HG02852 (cell line): ENCODE measurements around the gene KLRF1.

ENCODE experiments used
- ATAC-seq: cut with Tn5 transposase; IDR thresholded peaks from one replicate; pipeline ENCODE4 v1.9.1; 2021; ENCODE audit warnings: mild to moderate bottlenecking, moderate library complexity; ENCODE audit not compliant: unreplicated experiment

The KLRF1 gene

GRCh38 chr12:9808504-9808903, 18.8 kb upstream of the KLRF1 start:
- ATAC-seq = no peak

DNA sequence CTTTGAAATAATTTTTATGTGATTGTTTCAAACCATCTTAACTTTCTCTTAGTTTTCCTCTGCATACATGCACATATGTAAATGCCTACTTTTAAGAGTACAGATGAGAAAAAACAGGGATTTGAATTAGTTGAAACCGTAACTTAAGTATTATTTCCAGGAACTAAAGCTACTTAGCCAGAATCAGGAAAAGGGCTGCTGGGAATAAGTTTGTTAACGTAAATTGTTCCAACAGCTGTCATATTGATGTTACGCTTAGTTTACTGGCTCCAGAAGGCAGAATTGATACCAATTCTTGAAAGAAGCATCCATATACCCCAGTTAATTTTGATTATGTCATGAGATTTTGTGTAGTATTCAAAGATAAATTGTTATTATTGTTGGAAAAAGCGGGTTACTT, 17.9 kb upstream of the KLRF1 start:
- ATAC-seq = no peak

DNA sequence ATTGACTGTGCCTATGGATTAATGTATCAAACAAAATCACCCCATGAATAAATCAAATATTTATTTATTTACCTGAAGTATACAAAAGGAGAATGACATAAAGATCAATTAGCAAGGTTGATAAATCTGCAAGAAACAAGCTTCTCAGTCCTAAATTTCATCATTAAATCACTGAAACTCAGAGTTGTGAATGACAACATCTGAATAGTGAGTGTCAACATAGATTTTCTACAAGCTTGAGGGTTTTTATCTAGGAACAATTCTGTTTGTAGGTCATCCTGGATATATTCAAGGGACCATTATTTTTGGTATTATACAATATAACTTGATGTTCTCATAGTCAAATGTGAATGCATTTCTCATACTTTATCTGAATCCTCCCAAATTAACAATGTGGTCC, 17.4 kb upstream of the KLRF1 start:
- ATAC-seq = no peak

DNA sequence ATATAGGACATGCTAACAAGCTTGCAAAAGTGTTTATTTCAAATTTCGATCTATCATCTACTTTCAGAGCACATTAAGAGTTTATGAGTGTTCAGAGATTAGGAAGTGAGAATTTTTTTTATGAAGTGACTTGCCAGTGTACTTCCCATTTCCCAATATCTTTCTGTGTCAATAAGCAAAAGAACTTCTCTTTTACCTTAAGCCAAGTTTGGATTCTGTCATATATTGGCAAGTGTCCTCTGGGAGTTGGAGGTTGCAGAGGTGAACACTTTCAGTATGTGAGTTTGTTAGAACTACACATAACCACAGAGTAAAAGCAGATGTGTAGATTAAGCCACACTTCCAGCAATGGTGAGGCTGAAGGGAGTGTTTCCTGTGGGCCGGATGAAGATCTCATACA, 16.6 kb upstream of the KLRF1 start:
- no peak for ATAC-seq

DNA sequence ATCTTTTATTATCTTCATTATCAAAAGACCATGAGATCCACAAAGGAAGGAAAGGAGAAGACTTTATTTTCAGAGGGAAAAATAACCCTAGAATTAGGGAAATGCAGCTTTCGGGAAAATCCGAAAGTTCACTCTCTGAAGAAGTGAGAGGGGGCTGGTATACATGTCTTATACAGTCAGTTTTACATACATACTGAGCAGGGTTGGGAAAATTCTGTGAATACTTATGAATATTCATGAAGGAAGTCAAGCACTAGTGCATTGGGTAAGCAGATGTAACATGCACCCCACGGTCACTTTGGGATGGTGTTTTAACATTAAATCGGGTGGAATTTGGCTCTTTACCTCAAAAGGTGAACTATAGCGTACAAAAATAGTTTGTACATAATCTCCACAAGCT, 15.7 kb upstream of the KLRF1 start:
- ATAC-seq = no peak

DNA sequence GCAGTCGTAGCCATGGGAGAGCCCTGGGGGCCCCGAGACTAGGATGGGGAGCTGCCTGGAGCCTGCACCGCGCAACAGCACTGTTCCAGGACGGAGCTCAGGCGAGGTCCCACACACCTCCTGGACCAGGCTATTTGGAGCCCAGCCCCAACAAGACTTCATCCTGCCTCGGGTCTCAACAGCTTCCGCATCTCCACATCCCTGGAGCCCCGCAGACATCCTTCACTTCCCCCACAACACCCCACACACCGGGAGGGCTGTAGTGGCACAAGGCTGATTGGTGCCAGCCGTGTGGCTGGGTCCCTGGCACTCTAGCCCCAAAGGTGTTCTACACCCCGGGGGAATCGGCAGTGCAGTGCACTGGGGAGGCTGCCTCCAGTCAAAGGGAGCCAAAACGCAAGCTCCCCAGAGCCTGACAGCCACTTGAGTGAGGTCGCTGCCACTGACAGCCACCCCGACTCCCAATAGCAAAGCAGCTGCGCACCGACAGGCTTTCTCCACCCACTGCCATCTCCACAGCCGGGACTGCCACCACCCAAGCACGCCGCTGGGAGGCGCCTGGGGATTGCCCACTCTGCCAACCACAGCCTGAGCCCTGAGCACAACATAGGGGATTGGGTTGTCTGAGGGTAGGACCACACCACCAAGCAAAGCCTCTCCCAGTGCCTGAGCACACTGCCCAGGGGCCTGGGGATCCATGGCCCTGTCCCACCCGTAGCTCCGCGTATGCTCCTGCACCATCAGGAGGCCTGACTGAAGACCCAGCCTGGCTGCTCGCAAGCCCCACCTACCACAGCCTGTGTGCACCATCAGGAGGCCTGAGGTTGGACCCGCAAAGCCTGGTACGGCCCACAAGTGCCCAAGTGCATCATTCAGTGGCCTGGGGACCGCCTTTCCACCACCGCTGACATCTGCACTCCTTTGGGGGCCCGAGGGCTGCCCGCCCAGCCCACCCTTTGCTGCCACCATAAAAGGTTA, 13.2 kb upstream of the KLRF1 start:
- ATAC-seq = peak; percentile 95

DNA sequence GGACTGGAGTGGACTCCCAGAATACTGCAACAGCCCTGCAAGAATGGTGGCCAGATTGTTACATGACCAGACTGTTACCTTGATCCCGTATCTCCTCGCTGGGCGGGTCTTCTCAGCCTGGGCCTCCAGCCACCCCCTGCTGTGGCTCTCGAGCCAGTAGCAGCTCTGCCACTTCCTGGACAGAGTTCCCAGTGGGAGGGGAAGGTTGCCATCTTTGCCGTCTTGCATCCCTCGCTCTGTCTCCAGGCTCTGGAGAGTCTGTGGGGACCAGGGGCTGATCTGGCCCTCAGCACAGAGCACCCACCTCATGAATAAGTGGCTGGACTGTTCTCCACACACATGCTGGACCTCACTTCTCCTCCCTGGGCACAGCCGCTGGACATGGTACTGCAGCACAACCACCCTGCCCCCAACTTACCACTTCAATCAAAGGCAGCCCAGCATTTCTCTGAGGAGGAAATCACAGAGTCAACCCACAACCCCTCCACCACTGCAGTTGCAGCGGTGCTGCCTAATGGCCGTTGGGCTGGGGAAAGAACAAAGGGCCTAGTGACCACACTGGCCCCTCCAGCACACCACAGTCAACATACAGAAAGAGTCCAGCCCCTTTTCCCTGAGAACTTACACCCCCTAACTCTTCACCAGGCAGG, 6.9 kb upstream of the KLRF1 start:
- no peak for ATAC-seq

GRCh38 chr12:9829483-9829882, 2.2 kb downstream of the KLRF1 start:
- ATAC-seq = no peak

DNA sequence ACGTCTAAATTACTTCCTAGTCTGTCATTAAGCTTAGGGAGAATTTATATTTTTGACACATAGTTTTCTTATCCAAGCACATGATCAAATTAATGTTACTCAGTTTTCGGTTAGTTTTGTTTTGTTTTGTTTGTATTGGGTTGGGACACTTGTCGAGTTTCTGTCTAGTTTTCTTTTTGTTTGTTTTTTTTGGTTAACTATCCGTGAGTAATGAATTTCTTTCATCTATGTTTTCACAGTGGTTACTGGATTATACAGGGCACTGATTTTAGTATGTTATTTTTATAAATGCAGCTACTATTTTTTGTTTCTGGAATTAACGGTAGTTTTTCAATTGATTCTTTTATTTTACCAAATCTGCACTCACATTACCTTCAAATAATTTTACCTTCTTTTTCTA, 2.7 kb downstream of the KLRF1 start:
- no peak for ATAC-seq

DNA sequence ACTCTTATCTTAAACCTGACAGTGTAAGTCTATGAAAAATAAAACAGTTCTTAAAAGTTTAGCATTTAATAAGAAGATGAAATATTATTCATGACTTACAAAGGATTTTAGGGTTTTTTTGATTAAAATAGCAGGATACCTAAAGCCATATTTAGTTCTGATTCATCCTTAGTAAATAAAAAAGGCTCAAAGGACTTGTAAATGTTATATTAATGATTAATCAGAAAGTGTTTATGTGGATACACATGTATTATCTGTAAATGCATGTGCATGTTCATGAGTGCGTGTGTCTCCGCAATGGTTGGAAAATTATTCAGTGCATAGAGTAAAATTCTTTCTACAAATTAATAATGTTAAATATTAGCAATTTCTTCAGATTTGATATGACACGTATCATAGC, 4.4 kb downstream of the KLRF1 start:
- ATAC-seq = no peak

- no peak for ATAC-seq
Observed at GRCh38 chr12:9843407-9843806, 16.1 kb downstream of the KLRF1 start.

GRCh38 chr12:9848899-9849298, 21.6 kb downstream of the KLRF1 start:
- ATAC-seq = no peak

- ATAC-seq = no peak
Observed at GRCh38 chr12:9851050-9851449, 23.8 kb downstream of the KLRF1 start.

GRCh38 chr12:9851927-9852326, 24.6 kb downstream of the KLRF1 start:
- no peak for ATAC-seq

DNA sequence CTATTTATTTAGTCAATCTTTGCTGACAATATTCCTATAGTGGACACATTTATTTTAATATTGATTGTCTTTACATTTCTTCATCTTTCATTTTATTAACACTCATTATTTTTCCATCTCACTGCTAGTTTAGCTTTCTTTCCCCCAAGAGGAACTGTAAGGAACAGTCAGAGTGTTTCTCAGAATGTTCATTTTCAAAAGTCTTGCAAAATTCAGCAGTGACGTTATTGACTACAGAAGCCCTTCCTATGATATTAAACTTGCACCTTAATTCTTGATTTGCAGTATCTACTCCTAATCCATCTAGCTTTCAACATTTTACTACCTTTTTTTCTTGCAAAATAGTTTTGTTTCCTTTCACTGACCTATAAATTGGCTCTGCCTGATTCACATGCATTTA, 28.9 kb downstream of the KLRF1 start:
- no peak for ATAC-seq

- ATAC-seq = no peak
Observed at GRCh38 chr12:9856894-9857293, 29.6 kb downstream of the KLRF1 start.

DNA sequence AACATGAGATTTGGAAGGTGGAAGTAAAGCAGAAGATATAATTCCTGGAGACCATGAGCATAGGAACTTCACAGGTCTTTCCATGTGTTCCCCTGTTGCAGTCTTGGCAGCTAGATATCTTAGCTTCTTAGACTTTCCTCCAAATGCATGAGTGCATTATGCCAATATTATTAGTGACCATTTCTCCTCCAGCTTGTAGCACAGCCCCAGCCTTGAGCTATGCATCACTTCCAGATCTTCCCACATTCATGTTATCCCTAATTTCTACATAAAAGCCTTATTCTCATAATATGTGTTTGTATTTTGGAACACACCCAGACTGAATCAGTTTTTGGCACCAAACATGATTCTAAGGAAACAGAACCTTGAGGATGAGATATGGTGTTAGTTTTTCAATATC, 30.9 kb downstream of the KLRF1 start:
- no peak for ATAC-seq

- no peak for ATAC-seq
Observed at GRCh38 chr12:9864913-9865675, 37.8 kb downstream of the KLRF1 start.

GRCh38 chr12:9866860-9867269, 39.6 kb downstream of the KLRF1 start:
- no peak for ATAC-seq

DNA sequence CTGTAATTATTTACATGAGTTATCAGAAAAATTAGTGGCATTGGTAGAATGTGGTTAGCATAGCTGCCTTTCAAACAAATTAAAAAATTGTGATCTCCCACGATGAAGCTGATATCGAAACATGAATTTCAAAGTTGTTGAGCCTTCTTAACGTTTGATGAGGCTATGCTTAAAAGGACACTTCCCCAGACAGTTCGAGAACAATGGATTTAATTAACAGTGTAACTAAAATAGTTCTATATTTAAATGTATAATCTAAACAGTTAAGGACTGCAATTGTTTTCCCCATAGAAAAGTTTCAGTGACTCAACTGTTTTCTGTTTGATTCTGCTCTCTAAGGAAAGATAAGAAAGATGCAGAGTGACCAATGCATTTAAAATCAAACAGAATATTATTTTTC, 40.2 kb downstream of the KLRF1 start:
- no peak for ATAC-seq

DNA sequence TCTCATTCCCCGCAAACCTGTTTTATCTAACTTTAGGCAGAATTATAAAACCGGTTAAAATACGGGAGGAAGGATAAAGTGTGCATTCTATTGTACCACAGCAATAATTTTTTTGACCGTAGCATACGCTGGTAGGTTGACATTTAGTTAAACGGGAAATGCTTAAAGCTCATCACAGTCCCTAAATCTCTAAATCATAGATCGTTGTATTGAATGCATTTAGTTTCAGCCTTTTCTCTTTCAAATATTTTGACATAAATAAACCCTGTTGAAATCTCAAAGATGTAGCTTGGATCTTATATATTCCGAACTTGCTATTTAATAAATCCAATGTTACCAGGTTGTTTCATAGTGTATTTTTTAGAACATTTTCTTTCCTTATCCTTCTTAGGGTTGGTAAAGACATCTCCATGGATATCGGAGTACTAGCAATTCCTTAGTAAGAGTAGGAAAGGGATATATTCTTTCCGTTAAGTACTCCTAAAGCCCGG, 41.1 kb downstream of the KLRF1 start:
- ATAC-seq = no peak
